ENCODE data around the gene FAM43B. TPM values are rescaled to one million over a fixed set of nuclear protein-coding genes. Genes with fewer than 3 reads are reported as not detected.

The FAM43B gene
- polyA plus RNA-seq, 1 experiment, result 0.02 TPM

- peak overlapping the region; percentile 85 for H3K27ac ChIP-seq (ENCODE audit: low read depth, low read length)
- POLR2A ChIA-PET, result interaction anchor here (1.0 to 2.6 kb wide), 4 partner anchors 14 to 44 kb away, joined by 3 to 13 read pairs (median 6); no protein-coding TSS in a partner anchor
- peaks cover 4% of the 10 kb centered on the region for H3K9me3 ChIP-seq (ENCODE audit: control insufficient read depth, insufficient read depth, low read length)
- no peak for TF ChIP-seq CTCF (IDR thresholded peaks at IDR 0.05; ENCODE audit: low read depth, low read length)
- CTCF ChIA-PET, result interaction anchor here (0.6 to 2.7 kb wide), 6 partner anchors 14 to 671 kb away, joined by 3 to 13 read pairs (median 6); no protein-coding TSS in a partner anchor
- H3K4me3 ChIP-seq (ENCODE audit: low read depth, low read length), result peak overlapping the region; percentile 43
- peak; percentile 78 for DNase-seq (ENCODE audit: low read depth, low spot score)
- no peaks in the 10 kb centered on the region for H3K27me3 ChIP-seq (ENCODE audit: control insufficient read depth, insufficient read depth, low read length)
Measured at GRCh38 chr1:20589331-20590278, 37.2 kb downstream of the FAM43B start.

- POLR2A ChIA-PET, result interaction anchor here (1.0 to 2.6 kb wide), 4 partner anchors 14 to 44 kb away, joined by 3 to 13 read pairs (median 6); no protein-coding TSS in a partner anchor
- H3K9me3 ChIP-seq (ENCODE audit: control insufficient read depth, insufficient read depth, low read length), result peaks cover 4% of the 10 kb centered on the region
- no peak overlapping the region for H3K4me3 ChIP-seq (ENCODE audit: low read depth, low read length)
- H3K27ac ChIP-seq (ENCODE audit: low read depth, low read length), result peak overlapping the region; percentile 85
- CTCF ChIA-PET, result interaction anchor here (0.6 to 2.7 kb wide), 5 partner anchors 15 to 672 kb away, joined by 3 to 13 read pairs (median 5); no protein-coding TSS in a partner anchor
- TF ChIP-seq CTCF (IDR thresholded peaks at IDR 0.05; ENCODE audit: low read depth, low read length), result no peak
- DNase-seq (ENCODE audit: low read depth, low spot score), result no peak
- no peaks in the 10 kb centered on the region for H3K27me3 ChIP-seq (ENCODE audit: control insufficient read depth, insufficient read depth, low read length)
Measured at GRCh38 chr1:20590306-20590777, 38.0 kb downstream of the FAM43B start.

- TF ChIP-seq CTCF (IDR thresholded peaks at IDR 0.05; ENCODE audit: low read depth, low read length), result no peak
Measured at GRCh38 chr1:20593756-20594155, 41.4 kb downstream of the FAM43B start.

GRCh38 chr1:20594746-20595145 lies 42.4 kb downstream of the FAM43B start:
- no peaks in the 10 kb centered on the region for H3K9me3 ChIP-seq (ENCODE audit: control insufficient read depth, insufficient read depth, low read length)
- ChIA-PET POLR2A (no interaction called here), CTCF (no interaction called here)
- no peak for TF ChIP-seq CTCF (IDR thresholded peaks at IDR 0.05; ENCODE audit: low read depth, low read length)
- no peaks in the 10 kb centered on the region for H3K27me3 ChIP-seq (ENCODE audit: control insufficient read depth, insufficient read depth, low read length)
- H3K27ac ChIP-seq (ENCODE audit: low read depth, low read length), result no peak overlapping the region
- DNase-seq (ENCODE audit: low read depth, low spot score), result no peak
- no peak overlapping the region for H3K4me3 ChIP-seq (ENCODE audit: low read depth, low read length)

More at GRCh38 chr1:20593756-20594155, 41.4 kb downstream of the FAM43B start:
- no peak overlapping the region for H3K27ac ChIP-seq (ENCODE audit: low read depth, low read length)
- H3K4me3 ChIP-seq (ENCODE audit: low read depth, low read length), result no peak overlapping the region
- no peaks in the 10 kb centered on the region for H3K27me3 ChIP-seq (ENCODE audit: control insufficient read depth, insufficient read depth, low read length)
- H3K9me3 ChIP-seq (ENCODE audit: control insufficient read depth, insufficient read depth, low read length), result no peaks in the 10 kb centered on the region; the same call in 1 of the 2 replicates
- POLR2A ChIA-PET, result interaction anchor here (0.6 kb wide), 1 partner anchor 712 kb away, joined by 3 read pairs; the partner anchor contains the start of gene OTUD3
- DNase-seq (ENCODE audit: low read depth, low spot score), result no peak
- CTCF ChIA-PET, result interaction anchor here (0.5 to 3.6 kb wide), 4 partner anchors 19 to 381 kb away, joined by 4 to 13 read pairs (median 6); no protein-coding TSS in a partner anchor
